H1 (cell line): Measurements from ENCODE around the gene UBAP2. TPM values are rescaled to one million over a fixed set of nuclear protein-coding genes. Genes with fewer than 3 reads are reported as not detected.

Experiments
- CHD7 ChIP-seq: fragments of 300-600 bp; sonication (generic); IDR thresholded peaks from 2 replicates; pipeline ENCODE4 v1.7.1; 2012; ENCODE audit warnings: low read length, moderate library complexity, mild to moderate bottlenecking, inconsistent platforms; ENCODE audit not compliant: insufficient replicate concordance
- GABPA ChIP-seq: IDR thresholded peaks from 2 replicates; pipeline ENCODE4 v1.6.1; 2011; ENCODE audit warnings: mild to moderate bottlenecking, low read length, moderate library complexity, borderline replicate concordance; ENCODE audit not compliant: insufficient read depth
- HDAC6 ChIP-seq: IDR thresholded peaks from one replicate; pipeline ENCODE4 v1.7.1; 2012; ENCODE audit warnings: low read depth, mild to moderate bottlenecking, inconsistent platforms, low read length, moderate library complexity
- TBP ChIP-seq: IDR thresholded peaks from 2 replicates; pipeline ENCODE4 v1.6.1; 2011; ENCODE audit warnings: low read depth, low read length, improper control_type of control experiment
- polyA plus RNA-seq, 7 experiments: library from polyadenylated mRNA; depleted of rRNA in 3 of 7; stranded (reverse) in 5 of 7; unstranded in 2 of 7; fragments of >200 nt in 5 of 7; fragments of 200-250 nt in 2 of 7; gene quantifications; 1 replicate in 5 of 7; 2 replicates in 1 of 7; 4 replicates in 1 of 7; pipeline versions ENCODE4 v1.2.1 to v1.2.3, GENCODE V29; 2011 to 2013; ENCODE audit warnings: missing spikeins in 2 of 7, mixed read lengths in 2 of 7
- total RNA-seq: library from RNA; stranded (reverse); fragmentation: NEBNext Ultra II Directional; extraction: Animal tissue kit (Norgen Biotek cat#: 25700); gene quantifications from 2 replicates; pipeline ENCODE4 v1.2.1, GENCODE V29; 2021

UBAP2 gene
- total and polyA plus RNA-seq, 2 of the 8 experiments (the other 6 are each of a cell fraction or from before 2014, with no cell fraction given) = 75.0 to 81.4 TPM

GRCh38 chr9:33959725-33960124 lies 89.0 kb downstream of the UBAP2 start (continued):
- TF ChIP-seq CHD7 = no peak
- no peak for TF ChIP-seq TBP
- TF ChIP-seq GABPA = no peak
- TF ChIP-seq HDAC6 = no peak
